Measurements from ENCODE around the gene ELOVL3. TPM values are rescaled to one million over a fixed set of nuclear protein-coding genes. Genes with fewer than 3 reads are reported as not detected.
"Not testable (repeated sequence)": the region's sequence is repeated elsewhere in the genome, so short reads cannot be mapped to it uniquely, and the experiment has no call there.

The ELOVL3 gene
- total RNA-seq, 2 experiments from 2014 or later = not detected

GRCh38 chr10:102243309-102243708 is 17.2 kb downstream of the ELOVL3 start:
- H3K27me3 Mint-ChIP-seq = peaks cover 35% of the 10 kb centered on the region
- peaks cover 7% of the 10 kb centered on the region for H3K36me3 Mint-ChIP-seq (ENCODE audit: low read depth)
- no peak for DNase-seq
- ChIA-PET POLR2A (no interaction called here), CTCF (interaction anchor here (0.5 to 1.3 kb wide), 2 partner anchors 13 to 34 kb away, joined by 3 to 5 read pairs; no protein-coding TSS in a partner anchor)
- H3K27ac Mint-ChIP-seq = no peak overlapping the region
- H3K4me3 Mint-ChIP-seq = peak overlapping the region; percentile 1
- no peaks in the 10 kb centered on the region for H3K9me3 Mint-ChIP-seq
- H3K4me1 Mint-ChIP-seq = peaks cover 49% of the 10 kb centered on the region

GRCh38 chr10:102245082-102245931 is 19.2 kb downstream of the ELOVL3 start, which contains the start of gene GBF1:
Gene GBF1 (plus strand): TSS chr10:102245532. CDS start chr10:102258939, 13,407 bp downstream.
- peaks cover 15% of the 10 kb centered on the region for H3K27me3 Mint-ChIP-seq
- CTCF ChIA-PET = interaction anchor here (0.6 to 8.3 kb wide), 4 partner anchors 15 to 123 kb away, joined by 3 to 69 read pairs (median 4); no protein-coding TSS in a partner anchor

GRCh38 chr10:102245932-102246251 is 19.8 kb downstream of the ELOVL3 start:
- peaks cover 11% of the 10 kb centered on the region for H3K36me3 Mint-ChIP-seq (ENCODE audit: low read depth)
- ChIA-PET CTCF (interaction anchor here (0.6 to 8.3 kb wide), 3 partner anchors 16 to 112 kb away, joined by 4 to 69 read pairs (median 4); no protein-coding TSS in a partner anchor), POLR2A (interaction anchor here (0.6 to 1.0 kb wide), 2 partner anchors 66 to 152 kb away, joined by 3 read pairs; no protein-coding TSS in a partner anchor)
- peaks cover 50% of the 10 kb centered on the region for H3K4me1 Mint-ChIP-seq
- no peaks in the 10 kb centered on the region for H3K9me3 Mint-ChIP-seq
- peak overlapping the region; percentile 93 for H3K27ac Mint-ChIP-seq
- H3K27me3 Mint-ChIP-seq = peaks cover 11% of the 10 kb centered on the region
- DNase-seq = no peak
- H3K4me3 Mint-ChIP-seq = peak overlapping the region; percentile 97

More at GRCh38 chr10:102245082-102245931, 19.2 kb downstream of the ELOVL3 start, which contains the start of gene GBF1:
- Mint-ChIP-seq H3K36me3 (ENCODE audit: low read depth) (peaks cover 10% of the 10 kb centered on the region), H3K9me3 (no peaks in the 10 kb centered on the region), H3K4me3 (peak within 1 kb of the TSS; percentile 97), H3K4me1 (peaks cover 53% of the 10 kb centered on the region), H3K27ac (peak within 1 kb of the TSS; percentile 93)
- DNase-seq = peak; percentile 94
- POLR2A ChIA-PET = interaction anchor here (0.6 to 1.0 kb wide), 2 partner anchors 67 to 152 kb away, joined by 3 read pairs; no protein-coding TSS in a partner anchor

- Mint-ChIP-seq H3K4me1 (peaks cover 48% of the 10 kb centered on the region), H3K9me3 (no peaks in the 10 kb centered on the region), H3K36me3 (ENCODE audit: low read depth) (peaks cover 14% of the 10 kb centered on the region), H3K4me3 (peak overlapping the region; percentile 97), H3K27me3 (peaks cover 9% of the 10 kb centered on the region), H3K27ac (peak overlapping the region; percentile 93)
- DNase-seq = no peak
- CTCF ChIA-PET = interaction anchor here (8.3 kb wide), 1 partner anchor 16 kb away, joined by 69 read pairs; no protein-coding TSS in a partner anchor
- POLR2A ChIA-PET = no interaction called here
Measured at GRCh38 chr10:102246261-102246660, 20.2 kb downstream of the ELOVL3 start.

- ChIA-PET POLR2A (no interaction called here), CTCF (interaction anchor here (0.6 to 8.3 kb wide), 7 partner anchors 18 to 562 kb away, joined by 3 to 69 read pairs (median 3); partner anchors contain the start of genes FBXL15 and NOLC1)
- Mint-ChIP-seq H3K27ac (no peak overlapping the region), H3K36me3 (ENCODE audit: low read depth) (peaks cover 16% of the 10 kb centered on the region), H3K9me3 (no peaks in the 10 kb centered on the region), H3K27me3 (no peaks in the 10 kb centered on the region), H3K4me1 (peaks cover 37% of the 10 kb centered on the region), H3K4me3 (peak overlapping the region; percentile 97)
- no peak for DNase-seq
Measured at GRCh38 chr10:102247734-102248133, 21.6 kb downstream of the ELOVL3 start.

GRCh38 chr10:102252508-102252907 is 26.4 kb downstream of the ELOVL3 start:
- H3K4me1 Mint-ChIP-seq = peaks cover 12% of the 10 kb centered on the region
- H3K4me3 Mint-ChIP-seq, H3K9me3 Mint-ChIP-seq, H3K27me3 Mint-ChIP-seq, H3K27ac Mint-ChIP-seq, DNase-seq: not testable (repeated sequence)
- peaks cover 17% of the 10 kb centered on the region for H3K36me3 Mint-ChIP-seq (ENCODE audit: low read depth)
- CTCF ChIA-PET = interaction anchor here (0.7 to 2.7 kb wide), 5 partner anchors 12 to 519 kb away, joined by 3 to 7 read pairs (median 3); no protein-coding TSS in a partner anchor
- POLR2A ChIA-PET = interaction anchor here (0.6 kb wide), 1 partner anchor 937 kb away, joined by 7 read pairs; no protein-coding TSS in a partner anchor

GRCh38 chr10:102254426-102254825 is 28.3 kb downstream of the ELOVL3 start:
- H3K9me3 Mint-ChIP-seq = no peaks in the 10 kb centered on the region
- H3K36me3 Mint-ChIP-seq (ENCODE audit: low read depth) = peaks cover 14% of the 10 kb centered on the region
- no peak overlapping the region for H3K27ac Mint-ChIP-seq
- no peak for DNase-seq
- peaks cover 2% of the 10 kb centered on the region for H3K4me1 Mint-ChIP-seq
- H3K4me3 Mint-ChIP-seq = no peak overlapping the region
- ChIA-PET CTCF (interaction anchor here (1.4 to 2.7 kb wide), 2 partner anchors 10 to 23 kb away, joined by 5 to 7 read pairs; no protein-coding TSS in a partner anchor), POLR2A (no interaction called here)
- no peaks in the 10 kb centered on the region for H3K27me3 Mint-ChIP-seq

GRCh38 chr10:102255404-102255803 is 29.3 kb downstream of the ELOVL3 start:
- no peaks in the 10 kb centered on the region for H3K9me3 Mint-ChIP-seq
- ChIA-PET CTCF (no interaction called here), POLR2A (no interaction called here)
- no peak for DNase-seq
- no peaks in the 10 kb centered on the region for H3K4me1 Mint-ChIP-seq
- no peak overlapping the region for H3K4me3 Mint-ChIP-seq
- H3K27me3 Mint-ChIP-seq = no peaks in the 10 kb centered on the region
- H3K27ac Mint-ChIP-seq = no peak overlapping the region
- H3K36me3 Mint-ChIP-seq (ENCODE audit: low read depth) = peaks cover 20% of the 10 kb centered on the region

- H3K36me3 Mint-ChIP-seq (ENCODE audit: low read depth) = peaks cover 38% of the 10 kb centered on the region
- ChIA-PET POLR2A (no interaction called here), CTCF (interaction anchor here (0.8 kb wide), 1 partner anchor 52 kb away, joined by 3 read pairs; no protein-coding TSS in a partner anchor)
- H3K4me1 Mint-ChIP-seq = peaks cover 9% of the 10 kb centered on the region
- no peak overlapping the region for H3K4me3 Mint-ChIP-seq
- no peak for DNase-seq
- H3K27ac Mint-ChIP-seq = no peak overlapping the region
- H3K9me3 Mint-ChIP-seq = no peaks in the 10 kb centered on the region
- no peaks in the 10 kb centered on the region for H3K27me3 Mint-ChIP-seq
Measured at GRCh38 chr10:102261196-102261595, 35.1 kb downstream of the ELOVL3 start.

GRCh38 chr10:102261842-102262241 is 35.7 kb downstream of the ELOVL3 start:
- no peak for DNase-seq
- ChIA-PET POLR2A (no interaction called here), CTCF (interaction anchor here (1.1 kb wide), 1 partner anchor 23 kb away, joined by 3 read pairs; no protein-coding TSS in a partner anchor)
- Mint-ChIP-seq H3K9me3 (no peaks in the 10 kb centered on the region), H3K36me3 (ENCODE audit: low read depth) (peaks cover 38% of the 10 kb centered on the region), H3K4me3 (no peak overlapping the region), H3K4me1 (peaks cover 11% of the 10 kb centered on the region), H3K27ac (peak overlapping the region; percentile 31), H3K27me3 (no peaks in the 10 kb centered on the region)

GRCh38 chr10:102262744-102263370 is 36.8 kb downstream of the ELOVL3 start:
- POLR2A ChIA-PET = no interaction called here

GRCh38 chr10:102264371-102264770 is 38.3 kb downstream of the ELOVL3 start:
- ChIA-PET CTCF (interaction anchor here (1.8 kb wide), 1 partner anchor 11 kb away, joined by 7 read pairs; no protein-coding TSS in a partner anchor), POLR2A (no interaction called here)
- peaks cover 28% of the 10 kb centered on the region for H3K4me1 Mint-ChIP-seq
- H3K4me3 Mint-ChIP-seq = no peak overlapping the region
- no peaks in the 10 kb centered on the region for H3K27me3 Mint-ChIP-seq
- H3K36me3 Mint-ChIP-seq (ENCODE audit: low read depth) = peaks cover 42% of the 10 kb centered on the region
- no peak for DNase-seq
- no peak overlapping the region for H3K27ac Mint-ChIP-seq
- H3K9me3 Mint-ChIP-seq = no peaks in the 10 kb centered on the region

More at GRCh38 chr10:102262744-102263370, 36.8 kb downstream of the ELOVL3 start:
- no peak overlapping the region for H3K4me3 Mint-ChIP-seq
- peaks cover 39% of the 10 kb centered on the region for H3K36me3 Mint-ChIP-seq (ENCODE audit: low read depth)
- DNase-seq = no peak
- no peaks in the 10 kb centered on the region for H3K9me3 Mint-ChIP-seq
- no peak overlapping the region for H3K27ac Mint-ChIP-seq
- CTCF ChIA-PET = interaction anchor here (0.7 to 1.1 kb wide), 3 partner anchors 21 to 92 kb away, joined by 3 read pairs; no protein-coding TSS in a partner anchor
- H3K4me1 Mint-ChIP-seq = peaks cover 14% of the 10 kb centered on the region
- H3K27me3 Mint-ChIP-seq = no peaks in the 10 kb centered on the region

Data from activated CD4-positive, alpha-beta T cell treated with anti-CD3 and anti-CD28 coated beads, Interleukin-2, amount 10 ng/mL, durations not matched to agents 7 days and 5 days (primary cell).